HepG2 (cell line): ENCODE results near the gene PALM. TPM values are rescaled to one million over a fixed set of nuclear protein-coding genes. Genes with fewer than 3 reads are reported as not detected.
A peak's percentile ranks its signal among the peaks of the same experiment; 100 is the strongest.

ENCODE experiments used
- ADNP ChIP-seq: sonication (generic); formaldehyde crosslinking; IDR thresholded peaks from 2 replicates; pipeline ENCODE4 v1.4.0; 2020; ENCODE audit warnings: missing genetic modification reagents
- AGO2 ChIP-seq: fragments of 200-400 bp; formaldehyde crosslinking; optimal IDR thresholded peaks from 2 replicates; pipeline ENCODE3; 2017; ENCODE audit warnings: mild to moderate bottlenecking, low read depth, low read length, moderate library complexity
- ATM ChIP-seq: fragments of 450-650 bp; IDR thresholded peaks from 2 replicates; pipeline ENCODE4 v1.7.1; 2017; ENCODE audit warnings: mild to moderate bottlenecking, borderline replicate concordance
- BCL6 ChIP-seq: IDR thresholded peaks from 2 replicates; pipeline ENCODE4 v1.6.1; 2016; ENCODE audit warnings: missing genetic modification reagents, missing compliant biosample characterization
- CBX1 ChIP-seq: IDR thresholded peaks from one replicate; pipeline ENCODE4 v1.6.1; 2016; ENCODE audit warnings: antibody characterized with exemption, low read depth
- FOXA1 ChIP-seq, 2 experiments: fragments of 450-650 bp in 1 of 2; sonication (generic) in 1 of 2; formaldehyde crosslinking in 1 of 2; IDR thresholded peaks; 2 replicates each; pipeline versions ENCODE4 v1.4.0 to v1.6.1; 2016 to 2020; ENCODE audit warnings: missing genetic modification reagents in 1 of 2
- GATAD2A ChIP-seq: IDR thresholded peaks from 2 replicates; pipeline ENCODE4 v1.6.1; 2016
- GZF1 ChIP-seq: sonication (generic); formaldehyde crosslinking; IDR thresholded peaks from 2 replicates; pipeline ENCODE4 v1.5.1; 2020; ENCODE audit warnings: mild to moderate bottlenecking, missing genetic modification reagents
- HINFP ChIP-seq: sonication (generic); formaldehyde crosslinking; IDR thresholded peaks from 2 replicates; pipeline ENCODE4 v1.4.0; 2020; ENCODE audit warnings: low read depth, mild to moderate bottlenecking, missing genetic modification reagents
- MBD4 ChIP-seq: IDR thresholded peaks from 2 replicates; pipeline ENCODE4 v1.6.1; 2012; ENCODE audit warnings: low read length, inconsistent platforms, borderline replicate concordance
- PITX1 ChIP-seq: sonication (generic); formaldehyde crosslinking; IDR thresholded peaks from 2 replicates; pipeline ENCODE4 v1.5.1; 2020; ENCODE audit warnings: mild to moderate bottlenecking, missing genetic modification reagents
- PLSCR1 ChIP-seq: sonication (generic); formaldehyde crosslinking; IDR thresholded peaks from 2 replicates; pipeline ENCODE4 v1.5.0; 2020; ENCODE audit warnings: missing genetic modification reagents, mild to moderate bottlenecking, borderline replicate concordance
- PREB ChIP-seq: sonication (generic); formaldehyde crosslinking; IDR thresholded peaks from 2 replicates; pipeline ENCODE4 v1.4.0; 2020; ENCODE audit warnings: missing genetic modification reagents
- TAF15 ChIP-seq: fragments of 200-400 bp; formaldehyde crosslinking; IDR thresholded peaks from one replicate; pipeline ENCODE4 v1.6.1; 2018; ENCODE audit warnings: mild to moderate bottlenecking, low read depth, low read length; ENCODE audit not compliant: poor library complexity, severe bottlenecking
- ZFP90 ChIP-seq: sonication (generic); formaldehyde crosslinking; IDR thresholded peaks from 2 replicates; pipeline ENCODE4 v1.8.0; 2022; ENCODE audit warnings: missing genetic modification reagents, mild to moderate bottlenecking, inconsistent platforms, borderline replicate concordance
- ZNF18 ChIP-seq: sonication (generic); formaldehyde crosslinking; IDR thresholded peaks from 2 replicates; pipeline ENCODE4 v1.8.0; 2022; ENCODE audit warnings: mild to moderate bottlenecking, missing genetic modification reagents; ENCODE audit not compliant: insufficient replicate concordance
- ZNF180 ChIP-seq: sonication (generic); formaldehyde crosslinking; IDR thresholded peaks from 2 replicates; pipeline ENCODE4 v1.4.0; 2020; ENCODE audit warnings: low read depth, missing genetic modification reagents, borderline replicate concordance
- ZNF331 ChIP-seq: sonication (generic); formaldehyde crosslinking; IDR thresholded peaks from 2 replicates; pipeline ENCODE4 v1.4.0; 2020; ENCODE audit warnings: missing genetic modification reagents
- ZNF432 ChIP-seq: sonication (generic); formaldehyde crosslinking; IDR thresholded peaks from 2 replicates; pipeline ENCODE4 v1.5.0; 2020; ENCODE audit warnings: missing genetic modification reagents, mild to moderate bottlenecking, borderline replicate concordance
- ZNF460 ChIP-seq: sonication (generic); formaldehyde crosslinking; IDR thresholded peaks from 2 replicates; pipeline ENCODE4 v1.5.1; 2020; ENCODE audit warnings: missing genetic modification reagents, mild to moderate bottlenecking, borderline replicate concordance
- ZNF615 ChIP-seq: sonication (generic); formaldehyde crosslinking; IDR thresholded peaks from 2 replicates; pipeline ENCODE4 v1.5.0; 2020; ENCODE audit warnings: mild to moderate bottlenecking, missing genetic modification reagents, borderline replicate concordance
- ZNF639 ChIP-seq: conservative IDR thresholded peaks from 2 replicates; pipeline ENCODE4 v1.6.1; 2018; ENCODE audit warnings: missing genetic modification reagents
- ZZZ3 ChIP-seq: sonication (generic); formaldehyde crosslinking; IDR thresholded peaks from 2 replicates; pipeline ENCODE4 v1.4.0; 2020; ENCODE audit warnings: missing genetic modification reagents, mild to moderate bottlenecking, borderline replicate concordance
- polyA plus RNA-seq, 8 experiments: library from polyadenylated mRNA; depleted of rRNA in 3 of 8; stranded (reverse) in 7 of 8; unstranded in 1 of 8; fragments of >200 nt; fragmentation: Illumina TruSeq in 4 of 8; extraction: Trizol in 4 of 8; gene quantifications; 2 replicates each; pipeline versions ENCODE4 v1.2.1 to v1.2.3, GENCODE V29; 2011 to 2016; ENCODE audit warnings: low read depth in 4 of 8, missing spikeins in 1 of 8, mixed read lengths in 1 of 8; ENCODE audit not compliant: insufficient read depth in 1 of 8
- total RNA-seq, 5 experiments: library from RNA; depleted of rRNA; stranded (reverse); fragments of >200 nt; fragmentation: Illumina TruSeq; extraction: Trizol; gene quantifications; 2 replicates each; pipeline ENCODE4 v1.2.3, GENCODE V29; 2016; ENCODE audit warnings: low read depth in 1 of 5

The PALM gene
- total and polyA plus RNA-seq, 2 of the 13 experiments (the other 11 are each of a cell fraction or from before 2014, with no cell fraction given), result 4.0 to 9.7 TPM

- TF ChIP-seq GATAD2A (CRISPR knock-in tag) (peak; percentile 25), ZNF18 (CRISPR knock-in tag) (no peak), FOXA1 (IDR thresholded peaks at IDR 0.05) (no peak), FOXA1 (CRISPR knock-in tag; IDR thresholded peaks at IDR 0.05) (no peak), PITX1 (CRISPR knock-in tag) (peak; percentile 38; the same call in 1 of the 2 replicates), ZFP90 (no peak), ZNF615 (CRISPR knock-in tag) (no peak), ZNF180 (no peak), MBD4 (no peak), ZNF432 (CRISPR knock-in tag) (no peak), BCL6 (0 out of 2 replicates have a peak, but pooled peaks have one; percentile 38), ZNF331 (CRISPR knock-in tag) (no peak), HINFP (CRISPR knock-in tag) (no peak), ADNP (CRISPR knock-in tag) (no peak), PREB (no peak), ZNF460 (CRISPR knock-in tag) (no peak), ATM (no peak), TAF15 (no peak), CBX1 (no peak), AGO2 (no peak), GZF1 (CRISPR knock-in tag) (no peak), ZNF639 (CRISPR knock-in tag) (no peak), PLSCR1 (CRISPR knock-in tag) (no peak), ZZZ3 (CRISPR knock-in tag) (no peak)
Measured at GRCh38 chr19:674282-675151, 34.2 kb upstream of the PALM start (continued).
